GM18909 (cell line): ENCODE data around the gene SFTA2.
"Not testable (repeated sequence)": the region's sequence is repeated elsewhere in the genome, so short reads cannot be mapped to it uniquely, and the experiment has no call there.

ENCODE experiments used
- ATAC-seq: cut with Tn5 transposase; IDR thresholded peaks from one replicate; pipeline ENCODE4 v1.9.1; 2021; ENCODE audit warnings: mild to moderate bottlenecking; ENCODE audit not compliant: unreplicated experiment, poor library complexity

The SFTA2 gene

DNA sequence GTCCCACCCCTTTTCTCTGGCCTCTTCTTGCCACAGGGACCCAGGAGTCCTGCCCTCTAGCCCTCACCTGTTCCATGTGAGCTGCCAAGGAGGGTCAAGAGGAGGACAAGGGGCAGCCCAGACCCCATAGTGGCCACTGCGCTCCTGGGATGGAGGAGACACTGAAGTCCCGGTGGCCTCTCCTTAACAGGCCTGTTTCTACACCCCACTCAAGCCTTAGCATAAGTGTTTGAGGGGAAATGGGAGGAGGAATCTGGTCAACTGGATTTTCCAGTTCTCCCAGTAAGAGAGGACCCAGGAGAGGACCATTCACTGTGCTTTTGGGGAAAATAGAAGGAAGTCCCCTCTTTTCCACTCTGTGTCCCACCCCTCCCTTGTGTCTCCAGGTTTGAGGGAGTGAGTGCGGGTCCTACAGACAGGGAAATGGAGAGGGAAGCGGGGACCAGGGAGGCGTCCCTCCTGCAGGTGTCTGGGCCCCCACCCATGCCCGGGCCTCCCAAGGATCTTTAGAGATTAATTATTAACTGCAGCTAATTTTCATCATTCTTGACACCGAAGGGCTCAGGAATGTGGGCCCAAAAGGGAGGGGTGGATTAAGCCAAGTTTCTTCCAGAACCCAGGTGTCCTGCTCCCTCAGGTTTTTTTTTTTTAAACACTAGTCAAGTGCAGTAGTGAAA, at the start of gene SFTA2:
TSS of gene SFTA2 (minus strand) at position 202 of the 677 bp plus-strand sequence. CDS start at position 128, 74 bp downstream.
- ATAC-seq = no peak

DNA sequence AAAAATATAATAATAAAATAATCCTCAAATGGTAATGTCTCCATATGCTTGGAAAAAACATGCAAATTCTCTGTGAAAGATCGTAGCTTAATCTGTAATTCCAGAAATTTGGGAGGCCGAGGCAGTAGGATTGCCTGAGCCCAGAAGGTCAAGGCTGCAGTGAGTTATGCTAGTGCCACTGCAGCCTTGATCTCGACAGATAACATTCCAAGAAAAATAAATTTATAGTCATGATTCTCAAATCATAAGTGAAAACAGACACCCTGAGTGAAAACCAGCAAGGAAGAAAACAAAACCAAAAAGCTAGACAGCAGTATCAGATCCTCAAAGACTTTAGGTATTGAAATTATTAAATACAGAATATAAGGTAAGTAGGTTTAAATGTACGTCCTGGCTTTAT, 47.7 kb upstream of the SFTA2 start:
- ATAC-seq = no peak

DNA sequence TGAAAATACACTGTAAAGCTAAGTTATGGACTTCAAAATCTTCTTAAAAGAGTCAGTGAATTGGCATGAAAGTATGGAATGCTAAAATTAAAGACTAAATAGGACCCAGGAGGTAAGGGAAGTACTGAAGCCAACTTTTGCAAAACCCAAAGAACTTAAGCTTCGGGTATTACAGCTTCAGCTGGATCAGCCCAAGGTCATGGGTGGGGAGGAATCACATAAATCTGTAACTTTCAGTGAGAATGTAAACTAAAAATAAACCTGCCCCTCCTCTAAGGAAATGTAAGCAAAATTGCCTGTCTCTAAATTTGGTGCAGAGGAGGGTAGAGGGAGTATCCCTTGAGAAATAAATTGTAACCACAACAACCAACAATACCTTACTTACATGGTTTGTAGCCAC, 47.2 kb upstream of the SFTA2 start:
- no peak for ATAC-seq

DNA sequence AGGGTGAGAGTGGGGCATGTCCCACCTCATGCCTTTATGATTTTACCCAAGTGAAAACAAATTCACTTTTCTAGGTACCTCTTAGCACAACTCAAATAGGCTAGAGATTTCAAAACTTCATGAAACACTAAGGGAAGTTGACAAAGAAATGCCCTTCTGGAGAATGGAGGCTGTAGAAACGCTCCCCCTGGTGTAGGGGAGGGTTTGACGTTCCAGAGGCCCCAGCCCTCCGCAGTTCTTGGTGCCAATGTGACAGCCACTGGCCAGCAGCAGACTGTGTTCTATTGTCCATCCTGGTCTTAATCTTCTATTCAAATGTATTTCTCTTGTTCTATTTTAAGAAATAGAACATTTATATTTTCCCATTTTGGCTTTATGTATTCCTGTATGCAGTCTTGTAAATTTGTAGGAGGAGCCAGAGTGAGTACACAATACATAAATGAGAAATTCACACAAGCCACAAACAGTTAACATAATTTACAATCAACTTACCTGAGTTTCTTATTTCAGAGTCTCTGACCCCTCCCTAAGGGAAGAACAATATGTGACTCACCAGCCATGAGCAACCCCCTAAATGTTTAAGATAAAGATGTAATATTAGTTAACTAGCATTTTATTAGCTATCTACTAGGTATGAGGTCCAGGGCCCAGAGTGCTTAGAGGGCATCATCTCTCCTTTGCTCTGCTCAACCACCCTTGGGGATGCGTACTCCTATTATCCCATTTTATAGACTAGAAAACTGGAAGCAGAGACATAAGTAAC, 42.7 kb upstream of the SFTA2 start:
- no peak for ATAC-seq

DNA sequence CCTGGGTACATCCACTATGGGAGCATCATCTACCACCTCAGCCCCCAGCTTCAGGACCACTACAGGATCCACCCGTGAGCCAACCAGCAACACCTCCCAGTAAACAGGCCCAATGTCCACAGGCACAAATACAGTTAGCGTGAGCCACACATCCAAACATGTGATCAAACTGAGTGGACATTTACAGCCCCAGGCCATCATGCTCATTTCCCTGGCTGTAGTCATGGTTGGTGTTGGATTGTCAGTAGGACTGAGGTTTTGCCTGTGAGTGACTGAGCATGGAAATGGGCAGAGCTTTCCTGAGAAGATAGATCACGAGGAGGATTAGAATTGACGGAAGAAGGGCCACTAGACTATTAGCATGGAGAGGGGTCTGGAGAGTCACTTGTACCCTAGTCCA, 40.8 kb upstream of the SFTA2 start:
- ATAC-seq = no peak

DNA sequence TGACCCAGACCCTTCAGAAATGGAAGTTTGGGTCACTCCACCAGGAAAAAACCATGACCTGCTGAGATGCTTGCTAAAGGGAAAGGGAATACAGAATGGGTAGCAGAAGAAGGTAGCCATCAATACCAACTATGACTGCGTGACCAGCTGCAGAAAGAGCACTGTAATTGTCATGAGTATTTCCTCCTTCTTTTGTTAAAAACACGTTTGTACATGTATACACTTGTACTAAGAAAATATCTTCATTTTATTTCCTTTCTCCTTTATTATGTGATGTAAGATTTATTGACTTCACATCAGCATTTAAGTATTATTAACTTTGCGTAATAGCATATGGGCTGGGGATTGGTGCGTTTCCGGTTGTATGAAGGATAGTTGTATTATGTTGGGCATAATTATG, 39.0 kb upstream of the SFTA2 start:
- no peak for ATAC-seq

DNA sequence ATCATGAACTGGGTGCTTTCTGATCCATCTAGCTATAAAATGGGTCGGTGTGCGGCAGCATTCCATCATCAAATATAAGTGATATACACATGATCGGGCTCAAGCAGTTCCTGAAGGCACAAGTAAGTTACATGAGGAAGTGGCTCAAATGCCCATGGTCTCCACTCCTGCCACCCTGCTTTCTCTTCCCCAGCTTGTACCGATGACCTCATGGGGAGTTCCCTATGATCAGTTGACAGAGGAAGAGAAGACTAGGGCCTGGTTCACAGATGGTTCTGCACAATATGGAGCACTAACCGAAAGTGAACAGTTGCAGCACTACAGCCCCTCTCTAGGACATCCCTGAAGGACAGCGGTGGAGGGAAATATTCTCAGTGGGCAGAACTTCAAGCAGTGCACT, 37.2 kb upstream of the SFTA2 start:
- not testable (repeated sequence) for ATAC-seq

DNA sequence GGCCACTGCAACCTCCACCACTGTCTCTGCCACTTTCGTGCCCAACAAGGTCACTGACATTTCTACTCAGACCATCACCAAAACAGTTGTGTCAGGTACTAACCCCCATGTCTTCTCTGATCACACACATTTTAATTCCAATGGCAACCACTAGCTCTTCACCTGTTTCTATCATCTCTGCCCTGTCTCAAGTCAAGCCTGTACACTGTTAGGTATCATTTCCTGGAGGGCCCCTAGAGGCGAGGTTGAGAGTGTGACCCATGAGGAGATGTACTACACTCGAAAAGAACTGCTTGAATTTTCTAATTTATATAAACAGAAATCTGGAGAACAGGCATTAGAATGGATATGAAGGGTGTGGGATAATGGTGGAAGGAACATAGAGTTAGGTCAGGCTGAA, 34.2 kb upstream of the SFTA2 start:
- ATAC-seq = no peak

DNA sequence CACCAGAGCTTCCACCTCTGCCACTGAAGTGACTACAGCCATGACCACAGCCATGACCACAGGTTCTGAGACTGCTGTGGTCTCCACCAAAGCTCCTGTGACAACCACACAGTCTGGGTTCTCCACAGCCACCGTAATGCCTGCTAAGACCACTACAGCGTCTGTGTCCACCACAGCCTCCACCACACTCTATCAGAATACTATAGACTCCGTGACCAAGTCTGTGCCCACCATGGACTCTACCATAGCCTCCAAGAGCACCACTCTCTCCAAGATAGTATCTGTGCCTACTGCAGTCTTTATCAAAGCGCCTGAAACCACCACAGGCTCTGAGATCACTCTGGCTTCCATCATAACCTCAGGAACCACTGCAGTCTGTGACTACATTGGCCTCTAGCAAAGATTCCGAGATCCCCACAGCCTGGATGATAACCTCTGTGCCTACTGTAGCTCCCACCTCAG, 33.2 kb upstream of the SFTA2 start:
- ATAC-seq = no peak

DNA sequence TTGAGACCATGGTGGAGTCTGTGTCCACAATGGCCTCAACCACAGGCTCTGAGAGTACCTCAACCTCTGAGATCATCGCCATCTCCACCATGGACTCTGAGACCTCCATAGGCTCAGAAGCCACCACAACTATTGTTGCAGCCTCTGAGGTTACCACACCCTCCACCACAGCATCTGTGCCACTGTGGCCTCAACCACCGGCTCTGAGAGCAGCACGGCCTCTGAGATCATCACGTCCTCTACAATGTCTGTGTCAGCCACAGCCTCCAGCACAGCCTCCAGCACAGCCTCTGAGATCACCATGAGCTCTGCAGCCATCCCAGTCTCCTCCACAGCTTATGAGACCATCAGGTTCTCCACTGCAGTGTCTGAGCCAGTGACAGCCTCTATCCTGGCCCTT, 32.1 kb upstream of the SFTA2 start:
- ATAC-seq = no peak

DNA sequence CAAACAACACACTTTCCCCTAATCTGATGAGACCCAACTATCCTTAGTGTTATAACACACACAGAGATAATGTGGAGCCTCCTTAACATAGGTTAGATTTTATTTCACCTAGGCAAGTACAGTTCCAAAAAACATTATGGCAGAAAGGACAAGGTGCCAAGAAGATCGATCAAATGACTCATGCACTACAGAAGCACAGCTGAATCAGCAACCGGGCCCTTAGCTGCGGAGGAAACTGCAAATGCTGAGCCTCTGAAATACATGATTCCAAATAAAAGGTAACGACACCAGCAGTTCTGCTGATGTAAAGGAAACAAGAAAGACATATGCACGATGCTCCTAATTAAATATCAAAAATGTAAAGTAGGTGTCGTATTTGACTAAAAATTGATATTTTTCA, 31.7 kb upstream of the SFTA2 start:
- ATAC-seq = no peak

DNA sequence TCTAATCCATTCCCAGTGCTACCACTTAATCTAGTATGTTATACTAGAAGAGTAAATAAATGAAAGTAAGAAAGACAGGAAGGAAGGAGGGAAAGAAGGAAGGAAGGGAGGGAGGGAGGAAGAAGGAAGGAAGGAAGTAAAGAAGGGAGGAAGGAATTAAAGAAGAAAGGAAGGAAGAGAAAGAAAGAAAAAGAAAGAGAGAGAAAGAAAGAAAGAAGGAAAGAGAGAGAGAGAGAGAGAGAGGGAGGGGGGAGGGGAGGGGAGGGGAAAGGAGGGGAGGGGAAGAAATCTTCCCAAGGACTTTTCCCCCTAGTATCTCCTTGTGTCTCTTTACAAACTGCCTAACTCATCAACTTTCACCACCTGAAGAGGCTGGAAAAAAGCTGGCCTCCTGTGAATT, 30.7 kb upstream of the SFTA2 start:
- no peak for ATAC-seq

DNA sequence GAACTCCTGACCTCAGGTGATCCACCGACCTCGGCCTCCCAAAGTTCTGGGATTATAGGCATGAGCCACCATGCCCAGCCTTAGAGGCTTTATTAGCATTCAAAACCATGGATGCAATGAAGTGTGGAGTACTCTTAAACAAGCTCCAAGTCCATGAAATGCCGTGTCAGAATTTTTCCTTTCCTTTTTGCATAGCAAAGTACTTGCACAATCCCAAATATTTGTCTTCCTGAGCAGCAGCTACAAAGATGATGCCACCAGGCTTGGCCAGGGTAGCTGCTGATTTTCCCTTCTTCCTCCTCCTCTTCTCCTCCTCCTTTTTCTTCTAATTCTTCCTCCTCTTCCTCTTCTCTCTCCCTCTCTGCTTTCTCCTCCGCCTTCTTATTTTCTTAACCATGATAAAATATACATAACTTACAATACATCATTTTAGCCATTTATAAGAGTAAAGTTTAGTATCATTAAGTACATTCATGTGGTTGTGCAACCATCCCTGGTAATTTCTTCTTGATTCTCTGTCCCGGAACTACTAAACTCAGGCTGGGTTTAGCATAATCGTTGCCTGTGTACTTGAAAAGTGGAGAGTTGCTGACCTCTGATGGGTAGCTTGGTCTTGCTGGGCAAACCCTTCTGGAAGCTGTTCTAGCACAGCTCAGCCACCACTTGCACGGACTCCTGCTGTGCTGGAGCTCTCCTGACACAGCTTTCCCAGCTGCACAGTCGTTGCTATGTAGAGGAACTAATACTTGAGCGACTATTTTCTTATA, 29.1 kb upstream of the SFTA2 start:
- no peak for ATAC-seq

DNA sequence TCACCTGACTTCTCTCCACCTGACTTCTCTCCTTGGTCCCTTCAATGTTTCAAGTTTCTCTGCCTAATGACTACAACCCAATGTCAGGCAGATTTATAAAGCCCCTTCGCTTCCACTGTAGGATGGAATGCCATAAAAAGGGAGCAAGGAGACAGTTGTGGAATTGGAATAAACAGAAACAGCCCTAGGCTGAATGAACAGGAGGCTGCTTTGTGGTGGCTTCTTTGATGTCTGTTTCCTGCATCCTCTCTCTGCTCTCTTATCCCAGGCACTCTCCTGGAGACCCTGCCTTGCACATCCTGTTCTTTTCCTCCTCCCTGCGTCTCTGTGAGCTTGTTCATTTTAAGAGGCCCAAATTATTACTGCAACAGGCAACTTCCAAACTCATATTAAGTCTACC, 25.7 kb upstream of the SFTA2 start:
- no peak for ATAC-seq

DNA sequence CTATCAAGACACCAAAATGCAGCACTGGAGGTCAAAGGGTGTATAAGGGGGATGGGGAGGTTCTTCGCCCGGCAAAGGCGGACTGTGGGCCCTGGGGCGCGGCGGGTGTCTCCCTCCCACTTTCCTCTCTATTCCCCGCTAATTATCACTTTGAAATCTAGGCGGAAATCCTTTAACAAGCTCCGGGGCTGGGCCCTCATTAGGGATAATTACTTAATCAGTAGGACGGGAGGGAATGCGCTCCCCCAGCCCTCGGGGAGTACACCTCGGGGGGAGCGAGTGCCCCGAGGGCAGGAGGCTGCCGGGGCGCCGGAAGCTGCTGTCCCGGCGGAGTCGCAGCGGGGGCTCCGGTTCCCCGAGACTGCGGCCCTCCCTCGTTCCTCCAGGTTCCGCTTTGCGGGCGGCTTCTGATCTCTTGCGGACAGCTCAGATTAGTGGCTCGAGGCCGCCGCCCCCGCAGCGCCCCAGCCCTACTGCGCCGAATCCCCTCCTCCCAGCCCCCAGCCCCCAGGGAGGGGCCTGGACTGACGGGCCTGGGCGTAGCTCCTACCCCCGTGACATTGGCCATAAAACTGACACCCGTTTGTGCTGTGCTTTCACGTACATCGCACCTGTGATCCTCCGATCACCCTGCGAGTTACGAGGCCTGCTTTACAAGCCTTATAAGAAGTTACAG, 23.5 kb upstream of the SFTA2 start:
- peak; percentile 72 for ATAC-seq

DNA sequence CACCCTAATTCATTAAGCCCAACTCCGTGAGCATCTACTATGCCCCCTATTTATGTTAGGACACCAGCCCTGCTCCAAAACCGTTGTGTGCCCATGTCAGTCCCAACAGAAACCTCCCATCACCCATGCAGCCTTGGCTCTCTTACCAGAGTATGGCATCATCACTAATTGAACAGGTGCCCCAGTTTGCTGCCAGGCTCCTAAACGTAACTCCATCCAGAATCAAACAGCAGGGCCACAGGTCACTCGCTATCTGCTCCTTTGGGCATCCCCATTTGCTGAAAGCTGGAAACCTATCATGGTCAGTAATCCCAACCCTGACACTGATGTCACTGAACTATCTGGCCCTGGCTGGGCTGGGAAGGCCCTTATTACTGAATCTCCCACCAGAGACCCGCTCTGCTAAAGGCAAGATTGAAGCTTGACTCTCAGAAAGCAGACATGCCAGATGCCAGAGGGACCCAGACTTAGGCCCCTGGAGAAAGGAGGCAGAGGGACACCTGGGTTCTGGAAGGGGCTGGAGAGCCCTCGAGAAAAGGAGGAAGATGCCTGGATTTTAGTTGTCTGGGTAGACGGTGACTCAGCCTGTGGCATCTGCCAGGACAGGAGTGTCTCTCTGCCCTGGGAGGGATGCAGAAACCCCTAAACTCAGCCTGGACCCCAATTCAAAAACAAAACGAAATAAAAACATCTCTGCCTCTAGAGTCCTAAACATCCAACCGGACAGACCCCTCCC, 22.8 kb upstream of the SFTA2 start:
- no peak for ATAC-seq

DNA sequence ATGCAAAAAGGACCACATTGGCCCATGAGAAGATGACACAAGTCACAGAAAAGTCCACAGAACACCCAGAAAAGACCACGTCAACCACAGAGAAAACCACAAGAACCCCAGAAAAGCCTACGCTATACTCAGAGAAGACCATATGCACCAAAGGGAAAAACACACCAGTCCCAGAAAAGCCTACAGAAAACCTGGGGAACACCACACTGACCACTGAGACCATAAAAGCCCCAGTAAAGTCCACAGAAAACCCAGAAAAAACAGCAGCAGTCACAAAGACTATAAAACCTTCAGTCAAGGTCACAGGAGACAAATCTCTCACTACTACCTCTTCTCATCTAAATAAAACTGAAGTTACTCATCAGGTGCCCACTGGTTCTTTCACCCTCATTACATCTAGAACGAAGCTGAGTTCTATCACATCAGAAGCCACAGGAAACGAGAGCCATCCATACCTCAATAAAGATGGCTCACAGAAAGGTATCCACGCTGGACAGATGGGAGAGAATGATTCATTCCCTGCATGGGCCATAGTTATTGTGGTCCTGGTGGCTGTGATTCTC, 20.0 kb upstream of the SFTA2 start:
- ATAC-seq = no peak

DNA sequence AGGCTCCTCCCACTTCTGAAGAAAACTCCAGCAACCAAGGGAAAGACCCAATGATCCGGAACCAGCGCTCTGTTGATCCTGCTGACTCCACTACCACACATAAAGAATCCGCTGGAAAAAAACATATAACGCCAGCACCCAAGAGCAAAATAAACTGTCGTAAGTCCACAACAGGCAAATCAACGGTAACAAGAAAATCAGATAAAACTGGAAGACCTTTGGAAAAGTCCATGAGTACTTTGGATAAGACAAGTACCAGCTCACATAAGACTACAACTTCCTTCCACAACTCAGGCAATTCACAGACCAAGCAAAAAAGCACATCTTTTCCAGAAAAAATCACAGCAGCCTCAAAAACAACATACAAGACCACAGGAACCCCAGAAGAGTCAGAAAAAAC, 16.8 kb upstream of the SFTA2 start:
- no peak for ATAC-seq

DNA sequence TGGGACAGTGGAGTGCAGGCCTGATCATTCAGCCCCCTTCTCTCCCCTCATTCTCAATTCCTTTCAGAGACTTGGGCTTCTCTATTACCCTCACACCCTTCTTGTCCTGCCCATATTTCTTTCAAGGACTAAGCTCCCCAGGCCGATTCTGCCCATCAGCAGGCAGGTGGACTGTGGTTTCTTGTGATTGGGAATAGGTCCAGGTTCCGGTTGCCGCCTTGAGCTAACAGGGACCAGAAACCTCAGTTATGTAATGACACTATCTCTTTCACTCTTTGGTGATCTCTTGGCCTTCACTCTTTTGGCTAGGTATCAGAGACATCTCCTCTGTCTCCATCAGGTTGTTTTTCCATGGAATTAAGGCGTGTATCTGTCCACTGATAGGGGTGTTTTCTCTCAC, 15.3 kb upstream of the SFTA2 start:
- ATAC-seq = no peak

DNA sequence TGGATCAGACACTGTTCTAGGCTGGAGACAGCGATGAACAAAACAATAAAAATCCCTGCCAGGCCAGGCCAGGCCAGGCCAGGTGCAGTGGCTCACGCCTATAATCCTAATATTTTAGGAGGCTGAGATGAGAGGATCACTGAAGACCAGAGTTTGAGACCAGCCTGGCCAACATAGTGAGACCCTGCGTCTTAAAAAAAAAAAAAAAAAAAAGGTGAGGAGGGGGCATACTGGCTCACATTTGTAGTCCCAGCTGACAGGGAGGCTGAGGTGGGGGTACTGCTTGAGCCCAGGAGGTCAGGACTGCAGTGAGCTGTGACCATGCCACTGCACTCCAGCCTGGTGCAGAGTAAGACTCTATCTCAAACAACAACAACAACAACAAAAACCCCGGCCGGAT, 13.3 kb upstream of the SFTA2 start:
- ATAC-seq = no peak
